H9 (cell line): ENCODE results near the gene MROH2A. TPM values are rescaled to one million over a fixed set of nuclear protein-coding genes. Genes with fewer than 3 reads are reported as not detected.

Source experiments
- DNase-seq: peaks from one replicate; pipeline ENCODE4 v3.0.0-alpha.2; 2017
- H2AFZ ChIP-seq: one replicate; pipeline ENCODE4 v1.6.1; 2013; ENCODE audit warnings: mild to moderate bottlenecking, low read length, control low read depth, moderate library complexity
- H2AK5ac ChIP-seq: 2 replicates; pipeline ENCODE4 v1.6.1; 2013; ENCODE audit warnings: low read length, control low read depth, mixed read lengths; ENCODE audit not compliant: insufficient read length
- H2BK120ac ChIP-seq: one replicate; pipeline ENCODE4 v1.6.1; 2013; ENCODE audit warnings: low read depth, mild to moderate bottlenecking, low read length, control low read depth, inconsistent platforms; ENCODE audit not compliant: poor library complexity, severe bottlenecking
- H2BK12ac ChIP-seq: 2 replicates; pipeline ENCODE4 v1.6.1; 2013; ENCODE audit warnings: low read length, control low read depth, mixed read lengths, low read depth; ENCODE audit not compliant: insufficient read length
- H2BK15ac ChIP-seq: 2 replicates; pipeline ENCODE4 v1.6.1; 2013; ENCODE audit warnings: low read depth, low read length, control low read depth
- H2BK20ac ChIP-seq: one replicate; pipeline ENCODE4 v1.6.1; 2013; ENCODE audit warnings: low read depth, mild to moderate bottlenecking, low read length, control low read depth, inconsistent platforms; ENCODE audit not compliant: poor library complexity, severe bottlenecking
- H2BK5ac ChIP-seq: 2 replicates; pipeline ENCODE4 v1.6.1; 2013; ENCODE audit warnings: low read length, control low read depth, mixed read lengths; ENCODE audit not compliant: insufficient read length
- H3K14ac ChIP-seq: 2 replicates; pipeline ENCODE4 v1.6.1; 2013; ENCODE audit warnings: low read length, control low read depth; ENCODE audit not compliant: insufficient read depth
- H3K18ac ChIP-seq: 2 replicates; pipeline ENCODE4 v1.6.1; 2013; ENCODE audit warnings: low read depth, mild to moderate bottlenecking, mixed read lengths, low read length, control low read depth; ENCODE audit not compliant: insufficient read length
- H3K23ac ChIP-seq: 2 replicates; pipeline ENCODE4 v1.6.1; 2013; ENCODE audit warnings: low read length, control low read depth, mixed read lengths, low read depth; ENCODE audit not compliant: insufficient read length
- H3K23me2 ChIP-seq: 2 replicates; pipeline ENCODE4 v1.6.1; 2013; ENCODE audit warnings: low read depth, mild to moderate bottlenecking, mixed read lengths, low read length, control low read depth; ENCODE audit not compliant: insufficient read length, poor library complexity, severe bottlenecking
- H3K27ac ChIP-seq: 2 replicates; pipeline ENCODE4 v1.5.1; 2013; ENCODE audit warnings: low read length, control low read depth, mixed read lengths, low read depth; ENCODE audit not compliant: insufficient read length
- H3K27me3 ChIP-seq: 2 replicates; pipeline ENCODE4 v1.6.1; 2013; ENCODE audit warnings: low read length, control low read depth, inconsistent platforms; ENCODE audit not compliant: insufficient read depth
- H3K4ac ChIP-seq: 2 replicates; pipeline ENCODE4 v1.6.1; 2013; ENCODE audit warnings: low read depth, mild to moderate bottlenecking, control low read depth, inconsistent platforms, low read length, moderate library complexity
- H3K4me1 ChIP-seq: 2 replicates; pipeline ENCODE4 v1.6.1; 2013; ENCODE audit warnings: low read length, control low read depth, inconsistent platforms; ENCODE audit not compliant: insufficient read depth
- H3K4me2 ChIP-seq: 2 replicates; pipeline ENCODE4 v1.6.1; 2013; ENCODE audit warnings: low read length, control low read depth, mixed read lengths; ENCODE audit not compliant: insufficient read length, insufficient read depth
- H3K56ac ChIP-seq: 2 replicates; pipeline ENCODE4 v1.6.1; 2013; ENCODE audit warnings: low read depth, mild to moderate bottlenecking, mixed read lengths, low read length, control low read depth; ENCODE audit not compliant: insufficient read length
- H3K79me1 ChIP-seq: 2 replicates; pipeline ENCODE4 v1.6.1; 2013; ENCODE audit warnings: low read depth, mild to moderate bottlenecking, moderate library complexity, low read length, control low read depth, inconsistent platforms; ENCODE audit not compliant: insufficient read depth, poor library complexity, severe bottlenecking
- H3K79me2 ChIP-seq: 2 replicates; pipeline ENCODE4 v1.6.1; 2013; ENCODE audit warnings: low read length, control low read depth, inconsistent platforms; ENCODE audit not compliant: insufficient read depth
- H3K9ac ChIP-seq: 2 replicates; pipeline ENCODE4 v1.6.1; 2013; ENCODE audit warnings: low read length, control low read depth, mixed read lengths; ENCODE audit not compliant: insufficient read length; ENCODE audit errors: extremely low read depth
- H3K9me3 ChIP-seq: one replicate; pipeline ENCODE4 v1.6.1; 2013; ENCODE audit warnings: low read depth, low read length, inconsistent platforms; ENCODE audit not compliant: control insufficient read depth
- H3T11ph ChIP-seq: one replicate; pipeline ENCODE4 v1.6.1; 2013; ENCODE audit warnings: mild to moderate bottlenecking, low read length, control low read depth, inconsistent platforms
- H4K20me1 ChIP-seq: one replicate; pipeline ENCODE4 v1.6.1; 2013; ENCODE audit not compliant: control insufficient read depth, insufficient read length, insufficient read depth
- H4K5ac ChIP-seq: 2 replicates; pipeline ENCODE4 v1.6.1; 2013; ENCODE audit warnings: low read depth, mild to moderate bottlenecking, mixed read lengths, low read length, control low read depth; ENCODE audit not compliant: insufficient read length
- H4K8ac ChIP-seq: replicated peaks from 2 replicates; pipeline ENCODE4 v1.6.1; 2013; ENCODE audit warnings: low read length, control low read depth, mixed read lengths, low read depth; ENCODE audit not compliant: insufficient read length
- H4K91ac ChIP-seq: 2 replicates; pipeline ENCODE4 v1.6.1; 2013; ENCODE audit warnings: low read depth, mild to moderate bottlenecking, moderate library complexity, mixed read lengths, low read length, control low read depth; ENCODE audit not compliant: insufficient read length
- H3K27ac Mint-ChIP-seq, 3 experiments: 2 replicates in 2 of 3; 3 replicates in 1 of 3; pipeline ENCODE4 v1.8.0; 2020 to 2021; ENCODE audit warnings: mixed read lengths in 3 of 3, mild to moderate bottlenecking in 1 of 3, moderate library complexity in 1 of 3
- H3K27me3 Mint-ChIP-seq: 2 replicates; pipeline ENCODE4 v1.8.0; 2021; ENCODE audit warnings: low read depth, mild to moderate bottlenecking, moderate library complexity, mixed read lengths
- H3K36me3 Mint-ChIP-seq, 3 experiments: 2 replicates in 2 of 3; 3 replicates in 1 of 3; pipeline ENCODE4 v1.8.0; 2020 to 2021; ENCODE audit warnings: low read depth in 3 of 3, mixed read lengths in 3 of 3; ENCODE audit not compliant: insufficient read depth in 1 of 3
- H3K4me1 Mint-ChIP-seq, 2 experiments: 2 replicates each; pipeline ENCODE4 v1.8.0; 2020; ENCODE audit warnings: mixed read lengths in 2 of 2
- H3K4me3 Mint-ChIP-seq, 2 experiments: 2 replicates in 1 of 2; 3 replicates in 1 of 2; pipeline ENCODE4 v1.8.0; 2020 to 2021; ENCODE audit warnings: mild to moderate bottlenecking in 2 of 2, mixed read lengths in 2 of 2, moderate library complexity in 1 of 2
- H3K9me3 Mint-ChIP-seq, 2 experiments: 2 replicates in 1 of 2; 3 replicates in 1 of 2; pipeline ENCODE4 v1.8.0; 2020; ENCODE audit warnings: mild to moderate bottlenecking in 2 of 2, mixed read lengths in 2 of 2, moderate library complexity in 1 of 2
- CTCF ChIP-seq: fragments of 200-600 bp; sonication (generic); conservative IDR thresholded peaks from 3 replicates; pipeline ENCODE4 v1.8.0; 2021; ENCODE audit warnings: antibody characterized with exemption, mild to moderate bottlenecking
- WGBS: extraction: QIAGEN DNeasy Blood & Tissue Kit; methylation state at CpG from one replicate; pipeline ENCODE4 v1.1.7; 2013; ENCODE audit warnings: missing lambda C conversion rate, low lambda C conversion rate, mixed read lengths; ENCODE audit not compliant: insufficient read length; ENCODE audit errors: extremely low coverage; 5-methylcytosine and 5-hydroxymethylcytosine counted together
- total RNA-seq: library from RNA; stranded (reverse); gene quantifications from 2 replicates; pipeline ENCODE4 v1.2.1, GENCODE V29; 2021

The MROH2A gene
- total RNA-seq, 1 experiment from 2014 or later, result not detected

- no peak overlapping the region for H2BK20ac ChIP-seq
- DNase-seq, result no peak
- no peak overlapping the region for H4K91ac ChIP-seq
- no peak overlapping the region for H2BK12ac ChIP-seq
- H2AK5ac ChIP-seq, result no peak overlapping the region
- no peak overlapping the region for H4K8ac ChIP-seq
- Mint-ChIP-seq H3K9me3 (peaks cover 13 to 20% of the 10 kb centered on the region in 2 experiments), H3K27ac (no peak overlapping the region), H3K4me1 (peaks cover 2 to 3% of the 10 kb centered on the region in 2 experiments; a peak in 3 of 4 replicates), H3K36me3 (peaks cover 0 to 5% (median 4%) of the 10 kb centered on the region in 3 experiments; a peak in 2 of 7 replicates), H3K4me3 (no peak overlapping the region), H3K27me3 (peaks cover 16% of the 10 kb centered on the region)
- H3K18ac ChIP-seq, result no peak overlapping the region
- no peak overlapping the region for H3K27ac ChIP-seq
- H3T11ph ChIP-seq, result no peak overlapping the region
- H3K23me2 ChIP-seq, result no peaks in the 10 kb centered on the region
- H2BK5ac ChIP-seq, result no peak overlapping the region
- no peaks in the 10 kb centered on the region for H3K4me1 ChIP-seq
- H3K4ac ChIP-seq, result no peak overlapping the region
- no peak overlapping the region for H3K23ac ChIP-seq
- no peak overlapping the region for H3K14ac ChIP-seq
- H4K5ac ChIP-seq, result no peak overlapping the region
- H2BK15ac ChIP-seq, result no peak overlapping the region
- H3K27me3 ChIP-seq, result no peaks in the 10 kb centered on the region
- no CpG with 5 or more reads among the region's 8 CpGs for WGBS
- H2AFZ ChIP-seq, result no peak overlapping the region
- H3K9me3 ChIP-seq, result no peaks in the 10 kb centered on the region
- no peak overlapping the region for H3K9ac ChIP-seq
- no peaks in the 10 kb centered on the region for H3K79me1 ChIP-seq
- TF ChIP-seq CTCF, result no peak
- no peak overlapping the region for H2BK120ac ChIP-seq
- no peaks in the 10 kb centered on the region for H3K79me2 ChIP-seq
- H3K56ac ChIP-seq, result no peak overlapping the region
- H3K4me2 ChIP-seq, result no peak overlapping the region
- no peaks in the 10 kb centered on the region for H4K20me1 ChIP-seq
These were observed 25.9 kb downstream of the MROH2A start for GRCh38 chr2:233803994-233804393.
